ENCODE results near the gene GFOD1.

GFOD1 gene

GRCh38 chr6:13360671-13361540, 126.5 kb downstream of the GFOD1 start:
- no peak for DNase-seq (ENCODE audit: low read depth in 2 of 3, low spot score in 1 of 3)

- no peak for DNase-seq (ENCODE audit: low read depth in 2 of 3, low spot score in 1 of 3)
Observed at GRCh38 chr6:13359287-13359686, 128.1 kb downstream of the GFOD1 start.

- DNase-seq (ENCODE audit: low read depth in 2 of 3, low spot score in 1 of 3): no peak
Observed at GRCh38 chr6:13358511-13358910, 128.9 kb downstream of the GFOD1 start.

GRCh38 chr6:13357551-13358075, 129.8 kb downstream of the GFOD1 start:
- DNase-seq (ENCODE audit: low read depth in 2 of 3, low spot score in 1 of 3): no peak

- DNase-seq (ENCODE audit: low read depth in 2 of 3, low spot score in 1 of 3): peak in 1 of 3 donors; percentile 41
Observed at GRCh38 chr6:13355999-13356785, 131.2 kb downstream of the GFOD1 start.

- DNase-seq (ENCODE audit: low read depth in 2 of 3, low spot score in 1 of 3): no peak
Observed at GRCh38 chr6:13355043-13355945, 132.1 kb downstream of the GFOD1 start.

GRCh38 chr6:13354331-13355042, 132.9 kb downstream of the GFOD1 start:
- DNase-seq (ENCODE audit: low read depth in 2 of 3, low spot score in 1 of 3): no peak

- DNase-seq (ENCODE audit: low read depth in 2 of 3, low spot score in 1 of 3): no peak
Observed at GRCh38 chr6:13352165-13352564, 135.2 kb downstream of the GFOD1 start.

- DNase-seq (ENCODE audit: low read depth in 2 of 3, low spot score in 1 of 3): no peak
Observed at GRCh38 chr6:13351271-13351670, 136.1 kb downstream of the GFOD1 start.

GRCh38 chr6:13349811-13350506, 137.4 kb downstream of the GFOD1 start:
- no peak for DNase-seq (ENCODE audit: low read depth in 2 of 3, low spot score in 1 of 3)

- DNase-seq (ENCODE audit: low read depth in 2 of 3, low spot score in 1 of 3): no peak
Observed at GRCh38 chr6:13348334-13349113, 138.9 kb downstream of the GFOD1 start.

- DNase-seq (ENCODE audit: low read depth in 2 of 3, low spot score in 1 of 3): no peak
Observed at GRCh38 chr6:13346245-13346644, 141.2 kb downstream of the GFOD1 start.

- no peak for DNase-seq (ENCODE audit: low read depth in 2 of 3, low spot score in 1 of 3)
Observed at GRCh38 chr6:13342414-13343019, 144.9 kb downstream of the GFOD1 start.

- no peak for DNase-seq (ENCODE audit: low read depth in 2 of 3, low spot score in 1 of 3)
Observed at GRCh38 chr6:13339863-13340630, 147.4 kb downstream of the GFOD1 start.

GRCh38 chr6:13338038-13338437, 149.4 kb downstream of the GFOD1 start:
- no peak for DNase-seq (ENCODE audit: low read depth in 2 of 3, low spot score in 1 of 3)

GRCh38 chr6:13336553-13336952, 150.8 kb downstream of the GFOD1 start:
- peak; percentile 66 to 75 (median 72) for DNase-seq (ENCODE audit: low read depth in 2 of 3, low spot score in 1 of 3)

GRCh38 chr6:13334953-13335352, 152.4 kb downstream of the GFOD1 start:
- DNase-seq (ENCODE audit: low read depth in 2 of 3, low spot score in 1 of 3): no peak

- DNase-seq (ENCODE audit: low read depth in 2 of 3, low spot score in 1 of 3): no peak
Observed at GRCh38 chr6:13332349-13332706, 155.1 kb downstream of the GFOD1 start.

Measured in stimulated activated CD4-positive, alpha-beta T cell treated with anti-CD3 and anti-CD28 coated beads, Interleukin-12 subunit alpha, Interleukin-12 subunit beta, amount 100 ng/mL, for 48 hours (primary cell).